GM12878 (cell line): ENCODE measurements around the gene FARSB. TPM values are rescaled to one million over a fixed set of nuclear protein-coding genes. Genes with fewer than 3 reads are reported as not detected.

Experiments used
- ATAC-seq: fragments of 200-7000 bp; cut with Tn5 transposase; 3 replicates; pipeline ENCODE4 v1.9.1; 2020; ENCODE audit warnings: mild to moderate bottlenecking, moderate library complexity
- BruUV-seq: library from RNA; stranded (reverse); fragments of 400-500 nt; replicated peaks from 2 replicates; lab custom pipeline; 2021; lab: Mats Ljungman, UMichigan
- CTCF ChIA-PET: fragments of 300-600 bp; sonication (Branson Sonifier 250); formaldehyde crosslinking; extraction: SDS; loops from one replicate; lab custom pipeline; 2021; ENCODE audit warnings: inconsistent platforms; lab: Yijun Ruan, JAX
- POLR2A ChIA-PET: fragments of 350-600 bp; formaldehyde crosslinking; extraction: SDS; loops from one replicate; lab custom pipeline; 2021; ENCODE audit warnings: inconsistent platforms; lab: Charles Lee
- RAD21 ChIA-PET: fragments of 300-600 bp; sonication (Branson Sonifier 250); formaldehyde crosslinking; loops from one replicate; lab custom pipeline; 2023; ENCODE audit warnings: antibody characterized with exemption; ENCODE audit not compliant: unreplicated experiment; lab: Charles Lee
- SMC1A ChIA-PET: fragments of 300-600 bp; sonication (Branson Sonifier 250); formaldehyde crosslinking; loops from one replicate; lab custom pipeline; 2023; ENCODE audit not compliant: unreplicated experiment, uncharacterized antibody; lab: Charles Lee
- DNase-seq: peaks from one replicate; pipeline ENCODE4 v3.0.0-alpha.2; 2011; ENCODE audit warnings: low read depth, low spot score
- FAIRE-seq: peaks from 3 replicates; lab custom pipeline; 2011; peaks lifted over from hg19 to GRCh38; lab: Jason Lieb, UNC
- H2AFZ ChIP-seq: 2 replicates; pipeline ENCODE4 v1.6.0; 2011; ENCODE audit warnings: low read depth, low read length, control low read depth; ENCODE audit not compliant: control insufficient read depth
- H3K27ac ChIP-seq: 2 replicates; pipeline ENCODE4 v1.5.1; 2011; ENCODE audit warnings: control low read depth; ENCODE audit not compliant: control insufficient read depth, insufficient read depth
- H3K27me3 ChIP-seq, 2 experiments: replicated peaks in 1 of 2; 2 replicates each; pipeline versions ENCODE4 v1.6.0 to v1.6.1; 2011; ENCODE audit warnings: low read length in 1 of 2; ENCODE audit not compliant: control insufficient read depth in 2 of 2, insufficient read depth in 2 of 2
- H3K36me3 ChIP-seq, 2 experiments: 2 replicates each; pipeline ENCODE4 v1.5.1; 2011; ENCODE audit warnings: low read length in 1 of 2; ENCODE audit not compliant: control insufficient read depth in 2 of 2, insufficient read depth in 2 of 2
- H3K4me1 ChIP-seq: 2 replicates; pipeline ENCODE4 v1.6.1; 2011; ENCODE audit warnings: mild to moderate bottlenecking, low read length, moderate library complexity, mixed read lengths; ENCODE audit not compliant: control insufficient read depth, insufficient read depth
- H3K4me2 ChIP-seq: 2 replicates; pipeline ENCODE4 v1.6.0; 2011; ENCODE audit warnings: control low read depth; ENCODE audit not compliant: control insufficient read depth, insufficient read depth
- H3K4me3 ChIP-seq: fragments of 200-600 bp; sonication (generic); 2 replicates; pipeline ENCODE4 v1.5.1; 2016
- H3K79me2 ChIP-seq: 2 replicates; pipeline ENCODE4 v1.6.0; 2011; ENCODE audit warnings: low read length; ENCODE audit not compliant: control insufficient read depth, insufficient read depth
- H3K9ac ChIP-seq: 2 replicates; pipeline ENCODE4 v1.8.0; 2011; ENCODE audit warnings: low read length, control low read depth, mixed read lengths; ENCODE audit not compliant: control insufficient read depth, insufficient read depth
- H3K9me3 ChIP-seq: replicated peaks from 3 replicates; pipeline ENCODE4 v1.5.1; 2011; ENCODE audit warnings: mild to moderate bottlenecking, low read length; ENCODE audit not compliant: control insufficient read depth, insufficient read depth
- H4K20me1 ChIP-seq: 2 replicates; pipeline ENCODE4 v1.6.0; 2011; ENCODE audit not compliant: control insufficient read depth, insufficient read depth
- EGR1 ChIP-seq, 2 experiments: IDR thresholded peaks; 1 replicate in 1 of 2; 2 replicates in 1 of 2; pipeline ENCODE4 v1.6.1; 2011 to 2012; ENCODE audit warnings: low read depth in 2 of 2, low read length in 2 of 2, borderline replicate concordance in 1 of 2, mild to moderate bottlenecking in 1 of 2, moderate library complexity in 1 of 2
- GATAD2B ChIP-seq: fragments of 450-650 bp; conservative IDR thresholded peaks from 2 replicates; pipeline ENCODE4 v1.6.1; 2017; ENCODE audit warnings: low read depth, mild to moderate bottlenecking, moderate library complexity
- HDAC6 ChIP-seq: fragments of 200-600 bp; sonication (generic); IDR thresholded peaks from one replicate; pipeline ENCODE4 v1.8.0; 2017; ENCODE audit warnings: antibody characterized with exemption; ENCODE audit not compliant: unreplicated experiment
- IKZF1 ChIP-seq: fragments of 450-650 bp; conservative IDR thresholded peaks from 2 replicates; pipeline ENCODE4 v1.6.1; 2017; ENCODE audit warnings: antibody characterized with exemption, mild to moderate bottlenecking
- JUNB ChIP-seq: IDR thresholded peaks from 2 replicates; pipeline ENCODE4 v1.6.1; 2016; ENCODE audit warnings: antibody characterized with exemption, mild to moderate bottlenecking
- LARP7 ChIP-seq: fragments of 450-650 bp; IDR thresholded peaks from 2 replicates; pipeline ENCODE4 v1.6.1; 2017; ENCODE audit warnings: mild to moderate bottlenecking
- NR2C1 ChIP-seq: fragments of 450-650 bp; IDR thresholded peaks from 2 replicates; pipeline ENCODE4 v1.6.1; 2017; ENCODE audit warnings: antibody characterized with exemption, mild to moderate bottlenecking, moderate library complexity
- PML ChIP-seq: IDR thresholded peaks from 2 replicates; pipeline ENCODE4 v1.6.1; 2012; ENCODE audit warnings: low read length, inconsistent platforms
- POLR2AphosphoS2 ChIP-seq: IDR thresholded peaks from 2 replicates; pipeline ENCODE4 v1.6.1; 2011; ENCODE audit warnings: low read depth, mild to moderate bottlenecking, low read length, improper control_type of control experiment, moderate library complexity
- POLR2AphosphoS5 ChIP-seq: IDR thresholded peaks from 2 replicates; pipeline ENCODE4 v1.6.1; 2011; ENCODE audit warnings: mild to moderate bottlenecking, low read length, inconsistent platforms
- RAD51 ChIP-seq: fragments of 450-650 bp; IDR thresholded peaks from 2 replicates; pipeline ENCODE4 v1.6.1; 2016; ENCODE audit warnings: moderate library complexity, mild to moderate bottlenecking, inconsistent platforms
- SP1 ChIP-seq: IDR thresholded peaks from one replicate; pipeline ENCODE4 v1.6.1; 2011; ENCODE audit warnings: low read depth, low read length
- TBL1XR1 ChIP-seq: IDR thresholded peaks from 2 replicates; pipeline ENCODE4 v1.6.1; 2012; ENCODE audit warnings: low read depth, low read length, improper control_type of control experiment
- WGBS: methylation state at CpG from one replicate; pipeline ENCODE4 v1.1.6; 2016; ENCODE audit warnings: low lambda C conversion rate; ENCODE audit not compliant: insufficient replicate concordance, insufficient coverage; ENCODE audit errors: missing lambda C conversion rate; 5-methylcytosine and 5-hydroxymethylcytosine counted together
- in situ Hi-C: fragments of 300-500 bp; cut with MboI; formaldehyde crosslinking; loops from 9 replicates; pipeline ENCODE4 v1.14.3; 2018; ENCODE audit warnings: mixed read lengths
- intact Hi-C: fragments of 100-400 bp; cut with micrococcal nuclease; formaldehyde crosslinking; loops from one replicate; pipeline ENCODE4 v1.14.2; 2022; ENCODE audit not compliant: unreplicated experiment
- polyA plus RNA-seq, 11 experiments: library from polyadenylated mRNA; depleted of rRNA in 4 of 11; unstranded in 6 of 11; stranded (reverse) in 5 of 11; fragments of >200 nt; fragmentation: Nextera tagmentation in 4 of 11; fragmentation: Illumina TruSeq in 1 of 11; extraction: Ambion mirVana in 4 of 11; extraction: Trizol in 1 of 11; gene quantifications; 1 replicate in 1 of 11; 2 replicates in 10 of 11; pipeline versions ENCODE4 v1.2.1 to v1.2.3, GENCODE V29; 2011 to 2016; ENCODE audit warnings: inconsistent platforms in 2 of 11, missing spikeins in 2 of 11, low read depth in 1 of 11
- total RNA-seq, 4 experiments: library from RNA; depleted of rRNA in 3 of 4; stranded (reverse); fragments of >200 nt in 3 of 4; fragmentation: Illumina TruSeq in 1 of 4; extraction: Trizol in 1 of 4; gene quantifications; 2 replicates each; pipeline versions ENCODE4 v1.2.1 to v1.2.3, GENCODE V29; 2013 to 2021
- TF ChIP-seq, protein P1 (sequence below): fragments of 450-650 bp; IDR thresholded peaks from 2 replicates; pipeline ENCODE4 v1.6.1; 2018; ENCODE audit warnings: mild to moderate bottlenecking, low read depth, moderate library complexity; ENCODE audit not compliant: partially characterized antibody
- TF ChIP-seq, protein P2 (sequence below): IDR thresholded peaks from 2 replicates; pipeline ENCODE4 v1.6.1; 2012; ENCODE audit warnings: low read depth, low read length, improper control_type of control experiment
- TF ChIP-seq, protein P3 (sequence below): IDR thresholded peaks from 2 replicates; pipeline ENCODE4 v1.6.1; 2012; ENCODE audit warnings: low read depth, low read length, improper control_type of control experiment
- TF ChIP-seq, protein P4 (sequence below): fragments of 450-650 bp; IDR thresholded peaks from 2 replicates; pipeline ENCODE4 v1.6.1; 2017; ENCODE audit warnings: mild to moderate bottlenecking, moderate library complexity

FARSB gene
- total and polyA plus RNA-seq, 10 of the 15 experiments (the other 5 are each of a cell fraction or from before 2014, with no cell fraction given): 32.4 to 127 (median 73.8) TPM

DNA sequence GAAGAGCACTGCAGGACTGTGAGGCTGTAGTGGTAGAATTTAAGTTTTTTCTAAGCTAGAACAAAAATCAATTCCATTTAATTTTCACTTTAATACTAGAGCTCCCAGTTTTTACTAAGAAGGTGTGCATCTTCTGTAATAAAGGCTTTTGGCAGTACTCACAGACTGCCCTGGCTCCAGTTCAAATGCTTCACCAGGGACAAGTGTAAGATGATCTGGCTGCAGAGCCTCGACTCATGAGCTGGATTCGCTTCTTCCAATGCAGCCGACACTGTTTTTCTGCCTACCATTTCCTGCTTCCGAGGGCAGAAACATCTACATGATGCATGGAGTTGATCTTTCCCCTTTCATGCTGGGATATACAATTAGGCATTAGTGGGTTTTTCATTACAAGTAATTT, 87.0 kb downstream of the FARSB start (continued):
- TF ChIP-seq, protein P1, sequence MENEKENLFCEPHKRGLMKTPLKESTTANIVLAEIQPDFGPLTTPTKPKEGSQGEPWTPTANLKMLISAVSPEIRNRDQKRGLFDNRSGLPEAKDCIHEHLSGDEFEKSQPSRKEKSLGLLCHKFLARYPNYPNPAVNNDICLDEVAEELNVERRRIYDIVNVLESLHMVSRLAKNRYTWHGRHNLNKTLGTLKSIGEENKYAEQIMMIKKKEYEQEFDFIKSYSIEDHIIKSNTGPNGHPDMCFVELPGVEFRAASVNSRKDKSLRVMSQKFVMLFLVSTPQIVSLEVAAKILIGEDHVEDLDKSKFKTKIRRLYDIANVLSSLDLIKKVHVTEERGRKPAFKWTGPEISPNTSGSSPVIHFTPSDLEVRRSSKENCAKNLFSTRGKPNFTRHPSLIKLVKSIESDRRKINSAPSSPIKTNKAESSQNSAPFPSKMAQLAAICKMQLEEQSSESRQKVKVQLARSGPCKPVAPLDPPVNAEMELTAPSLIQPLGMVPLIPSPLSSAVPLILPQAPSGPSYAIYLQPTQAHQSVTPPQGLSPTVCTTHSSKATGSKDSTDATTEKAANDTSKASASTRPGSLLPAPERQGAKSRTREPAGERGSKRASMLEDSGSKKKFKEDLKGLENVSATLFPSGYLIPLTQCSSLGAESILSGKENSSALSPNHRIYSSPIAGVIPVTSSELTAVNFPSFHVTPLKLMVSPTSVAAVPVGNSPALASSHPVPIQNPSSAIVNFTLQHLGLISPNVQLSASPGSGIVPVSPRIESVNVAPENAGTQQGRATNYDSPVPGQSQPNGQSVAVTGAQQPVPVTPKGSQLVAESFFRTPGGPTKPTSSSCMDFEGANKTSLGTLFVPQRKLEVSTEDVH: no peak
- no peak for TF ChIP-seq NR2C1
- TF ChIP-seq POLR2AphosphoS5: no peak
- no peak for TF ChIP-seq POLR2AphosphoS2
- no peak for TF ChIP-seq HDAC6

DNA sequence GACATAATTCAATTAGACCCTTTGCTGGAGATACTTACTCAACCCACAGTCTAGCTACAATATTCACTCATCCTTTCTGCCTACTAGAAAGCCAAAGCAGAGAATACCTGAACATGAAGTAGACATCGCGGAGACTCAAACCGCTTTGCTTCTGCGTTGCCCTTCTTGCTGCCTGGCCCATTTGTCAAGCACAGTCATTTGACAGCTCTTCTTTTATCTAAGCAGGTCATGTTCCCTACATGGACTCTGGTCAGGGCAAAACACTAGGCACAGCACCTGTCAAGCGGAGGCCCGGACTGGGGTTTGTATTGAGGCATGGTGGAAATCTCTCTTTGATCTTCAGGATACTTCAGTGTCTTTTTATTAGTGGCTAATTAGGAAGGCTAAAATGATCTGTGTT, 89.7 kb downstream of the FARSB start:
- Histone ChIP-seq H3K36me3 (peaks cover 2 to 20% of the 10 kb centered on the region in 2 experiments), H4K20me1 (no peaks in the 10 kb centered on the region), H3K27ac (no peak overlapping the region), H3K27me3 (no peaks in the 10 kb centered on the region), H3K79me2 (no peaks in the 10 kb centered on the region), H3K4me1 (no peaks in the 10 kb centered on the region), H3K9ac (no peak overlapping the region), H2AFZ (no peak overlapping the region), H3K4me2 (no peak overlapping the region), H3K9me3 (no peaks in the 10 kb centered on the region), H3K4me3 (no peak overlapping the region)
- in situ Hi-C loops (loop anchor here (10.0 kb wide), 1 partner anchor 511 kb away; no protein-coding TSS in a partner anchor), intact Hi-C loops (no loop called here)
- BruUV-seq: no TSS peak
- no peak for ATAC-seq
- ChIA-PET POLR2A (no interaction called here), RAD21 (interaction anchor here (1.0 kb wide), 1 partner anchor 248 kb away, joined by 5 read pairs; no protein-coding TSS in a partner anchor), SMC1A (interaction anchor here (1.4 to 7.8 kb wide), 2 partner anchors 17 to 246 kb away, joined by 4 to 116 read pairs; a partner anchor contains a TSS), CTCF (interaction anchor here (1.6 kb wide), 1 partner anchor 248 kb away, joined by 7 read pairs; no protein-coding TSS in a partner anchor)
- FAIRE-seq: no peak
- no peak for DNase-seq
- WGBS: 97% methylated on average over 6 of the region's 6 CpGs
- TF ChIP-seq SP1 (no peak), TBL1XR1 (no peak), GATAD2B (no peak), EGR1 (IDR thresholded peaks at IDR 0.05; ENCODE audit: borderline replicate concordance in 1 of 2, low read depth in 2 of 2, low read length in 2 of 2) (no peak), RAD51 (no peak), PML (no peak), LARP7 (no peak), IKZF1 (no peak), JUNB (no peak)
- TF ChIP-seq, protein P2, sequence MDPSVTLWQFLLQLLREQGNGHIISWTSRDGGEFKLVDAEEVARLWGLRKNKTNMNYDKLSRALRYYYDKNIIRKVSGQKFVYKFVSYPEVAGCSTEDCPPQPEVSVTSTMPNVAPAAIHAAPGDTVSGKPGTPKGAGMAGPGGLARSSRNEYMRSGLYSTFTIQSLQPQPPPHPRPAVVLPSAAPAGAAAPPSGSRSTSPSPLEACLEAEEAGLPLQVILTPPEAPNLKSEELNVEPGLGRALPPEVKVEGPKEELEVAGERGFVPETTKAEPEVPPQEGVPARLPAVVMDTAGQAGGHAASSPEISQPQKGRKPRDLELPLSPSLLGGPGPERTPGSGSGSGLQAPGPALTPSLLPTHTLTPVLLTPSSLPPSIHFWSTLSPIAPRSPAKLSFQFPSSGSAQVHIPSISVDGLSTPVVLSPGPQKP: no peak
- TF ChIP-seq, protein P3, sequence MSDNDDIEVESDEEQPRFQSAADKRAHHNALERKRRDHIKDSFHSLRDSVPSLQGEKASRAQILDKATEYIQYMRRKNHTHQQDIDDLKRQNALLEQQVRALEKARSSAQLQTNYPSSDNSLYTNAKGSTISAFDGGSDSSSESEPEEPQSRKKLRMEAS: no peak
- TF ChIP-seq, protein P4, sequence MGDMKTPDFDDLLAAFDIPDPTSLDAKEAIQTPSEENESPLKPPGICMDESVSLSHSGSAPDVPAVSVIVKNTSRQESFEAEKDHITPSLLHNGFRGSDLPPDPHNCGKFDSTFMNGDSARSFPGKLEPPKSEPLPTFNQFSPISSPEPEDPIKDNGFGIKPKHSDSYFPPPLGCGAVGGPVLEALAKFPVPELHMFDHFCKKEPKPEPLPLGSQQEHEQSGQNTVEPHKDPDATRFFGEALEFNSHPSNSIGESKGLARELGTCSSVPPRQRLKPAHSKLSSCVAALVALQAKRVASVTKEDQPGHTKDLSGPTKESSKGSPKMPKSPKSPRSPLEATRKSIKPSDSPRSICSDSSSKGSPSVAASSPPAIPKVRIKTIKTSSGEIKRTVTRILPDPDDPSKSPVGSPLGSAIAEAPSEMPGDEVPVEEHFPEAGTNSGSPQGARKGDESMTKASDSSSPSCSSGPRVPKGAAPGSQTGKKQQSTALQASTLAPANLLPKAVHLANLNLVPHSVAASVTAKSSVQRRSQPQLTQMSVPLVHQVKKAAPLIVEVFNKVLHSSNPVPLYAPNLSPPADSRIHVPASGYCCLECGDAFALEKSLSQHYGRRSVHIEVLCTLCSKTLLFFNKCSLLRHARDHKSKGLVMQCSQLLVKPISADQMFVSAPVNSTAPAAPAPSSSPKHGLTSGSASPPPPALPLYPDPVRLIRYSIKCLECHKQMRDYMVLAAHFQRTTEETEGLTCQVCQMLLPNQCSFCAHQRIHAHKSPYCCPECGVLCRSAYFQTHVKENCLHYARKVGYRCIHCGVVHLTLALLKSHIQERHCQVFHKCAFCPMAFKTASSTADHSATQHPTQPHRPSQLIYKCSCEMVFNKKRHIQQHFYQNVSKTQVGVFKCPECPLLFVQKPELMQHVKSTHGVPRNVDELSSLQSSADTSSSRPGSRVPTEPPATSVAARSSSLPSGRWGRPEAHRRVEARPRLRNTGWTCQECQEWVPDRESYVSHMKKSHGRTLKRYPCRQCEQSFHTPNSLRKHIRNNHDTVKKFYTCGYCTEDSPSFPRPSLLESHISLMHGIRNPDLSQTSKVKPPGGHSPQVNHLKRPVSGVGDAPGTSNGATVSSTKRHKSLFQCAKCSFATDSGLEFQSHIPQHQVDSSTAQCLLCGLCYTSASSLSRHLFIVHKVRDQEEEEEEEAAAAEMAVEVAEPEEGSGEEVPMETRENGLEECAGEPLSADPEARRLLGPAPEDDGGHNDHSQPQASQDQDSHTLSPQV: no peak
